NCI-H1694 treated with DMSO at 0.1 percent for 48 hours (cell line): ENCODE measurements around the gene CHST11.
A peak's percentile ranks its signal among the peaks of the same experiment; 100 is the strongest.

ENCODE experiments used
- DNase-seq: peaks from one replicate; lab custom pipeline; 2025; lab: John Stamatoyannopoulos, UW

CHST11 gene

DNA sequence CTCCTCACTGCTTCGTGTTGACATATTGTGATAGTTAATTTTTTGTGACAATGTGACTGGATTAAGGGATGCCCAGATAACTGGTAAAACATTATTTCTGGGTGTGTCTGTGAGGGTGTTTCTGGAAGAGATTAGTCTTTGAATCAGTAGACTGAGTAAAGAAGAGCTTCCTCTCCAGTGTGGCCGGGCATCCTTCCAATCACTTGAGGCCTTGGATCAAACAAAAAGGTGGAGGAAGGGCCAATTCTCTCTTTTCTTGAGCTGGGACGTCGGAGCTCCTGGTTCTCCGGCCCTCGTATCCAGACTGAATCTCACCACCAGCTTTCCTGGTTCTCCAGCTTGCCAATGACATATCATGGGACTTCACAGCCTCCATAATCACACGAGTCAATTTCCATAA is 240.4 kb downstream of the CHST11 start:
- DNase-seq = no peak

DNA sequence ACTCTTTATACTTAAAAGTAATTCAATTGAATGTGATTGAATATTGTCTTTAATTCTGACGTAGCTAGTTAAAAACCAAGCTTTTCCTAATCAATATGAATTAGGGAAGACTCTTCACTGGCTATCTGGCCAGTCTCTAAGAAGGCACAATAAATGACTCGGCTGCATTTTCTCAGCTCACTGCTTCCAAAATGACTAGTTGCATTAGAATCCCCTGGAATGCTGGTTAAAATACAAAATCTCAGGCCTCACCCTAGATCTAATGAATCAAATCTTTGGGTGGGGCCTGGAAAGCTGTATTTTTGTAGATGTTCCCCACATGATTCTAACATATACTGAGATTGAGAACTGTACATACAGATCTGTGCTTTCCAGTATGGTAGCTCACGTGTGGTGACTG is 242.1 kb downstream of the CHST11 start:
- no peak for DNase-seq

DNA sequence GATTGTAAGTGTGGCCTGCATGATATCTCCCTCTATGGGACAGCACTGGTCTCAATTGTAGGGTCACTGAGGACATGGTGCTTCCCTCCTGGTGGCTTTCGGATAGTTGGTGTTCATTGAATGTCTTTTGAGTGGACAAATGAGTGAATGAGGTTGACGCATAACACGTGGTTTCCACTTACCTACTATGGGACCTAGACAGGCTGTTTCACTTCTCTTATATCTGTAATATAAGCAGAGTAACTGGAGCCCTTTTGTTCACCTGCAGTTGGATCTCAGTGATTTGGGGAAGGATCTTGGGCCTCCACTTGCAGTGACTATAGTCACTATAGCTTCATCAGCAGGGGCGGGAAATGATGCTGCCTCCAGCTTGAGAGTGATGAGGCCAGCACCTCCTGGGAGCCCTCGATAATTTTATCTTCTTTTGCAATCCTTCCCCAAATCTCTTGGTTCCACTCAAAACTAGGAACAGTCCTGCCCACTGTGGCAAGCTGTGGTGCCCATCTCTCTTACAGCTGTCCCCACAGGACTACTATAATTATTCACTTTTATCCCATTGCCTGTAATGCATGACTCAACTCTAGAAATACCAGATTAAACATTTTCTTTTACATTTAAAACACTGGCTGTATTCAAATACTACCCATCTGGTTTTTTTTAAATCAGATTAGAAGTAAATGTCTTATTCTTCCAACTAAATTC is 242.9 kb downstream of the CHST11 start:
- no peak for DNase-seq

DNA sequence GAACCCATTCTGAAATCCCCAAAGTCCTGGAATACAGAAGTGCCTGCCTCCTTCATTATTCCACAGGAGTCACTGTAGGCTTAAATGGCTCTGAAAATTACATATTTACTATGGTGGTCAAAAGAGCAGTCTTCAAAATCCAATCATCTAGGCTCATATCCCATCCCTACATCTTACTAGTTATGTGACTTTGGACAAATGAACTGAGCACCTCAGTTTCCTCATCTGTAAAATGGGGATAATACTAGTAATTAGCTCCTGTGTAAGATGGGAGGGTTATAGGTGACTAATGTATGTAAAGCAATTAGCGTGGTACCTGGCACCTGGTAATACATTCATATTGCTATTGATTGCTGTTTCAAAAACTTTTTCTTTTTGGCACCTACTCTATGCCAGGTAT is 243.6 kb downstream of the CHST11 start:
- no peak for DNase-seq

DNA sequence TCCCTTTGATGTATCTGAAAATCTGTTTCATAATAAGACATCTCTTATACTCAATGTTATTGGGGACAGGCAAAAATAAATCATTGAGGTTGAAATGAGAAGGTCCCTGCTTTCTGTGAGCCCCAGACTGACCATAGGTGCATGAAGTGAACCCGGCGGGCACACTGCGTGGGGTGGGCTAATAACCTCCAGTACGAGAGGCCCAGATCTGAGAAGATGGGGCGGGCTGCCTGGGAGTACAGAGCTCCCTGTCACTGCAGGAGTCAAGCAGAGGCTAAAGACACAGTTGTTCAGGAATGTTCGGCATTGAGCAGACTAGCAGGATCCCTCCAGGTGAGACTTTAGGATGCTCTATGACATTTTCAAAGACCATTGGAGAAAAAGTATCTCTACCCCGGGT is 244.6 kb downstream of the CHST11 start:
- DNase-seq = no peak

DNA sequence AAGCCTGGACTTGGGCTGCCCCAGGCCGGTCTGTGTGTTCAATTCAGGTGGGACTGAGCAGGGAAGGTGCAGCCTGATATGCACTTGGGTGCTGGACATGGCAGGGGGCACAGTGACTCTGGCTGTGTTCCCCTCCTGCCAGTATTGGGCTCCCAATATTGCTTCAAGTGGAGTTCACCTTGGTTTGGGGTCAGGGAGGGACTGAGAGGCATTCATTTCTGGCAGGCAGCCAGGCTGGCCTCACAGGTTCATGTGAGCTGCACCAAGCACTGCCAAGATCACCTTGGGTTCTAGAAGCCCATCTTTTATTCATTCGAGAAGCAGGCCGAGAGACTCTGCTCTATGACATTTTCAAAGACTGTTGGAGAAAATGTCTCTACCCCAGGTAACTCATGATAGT is 245.0 kb downstream of the CHST11 start:
- no peak for DNase-seq

DNA sequence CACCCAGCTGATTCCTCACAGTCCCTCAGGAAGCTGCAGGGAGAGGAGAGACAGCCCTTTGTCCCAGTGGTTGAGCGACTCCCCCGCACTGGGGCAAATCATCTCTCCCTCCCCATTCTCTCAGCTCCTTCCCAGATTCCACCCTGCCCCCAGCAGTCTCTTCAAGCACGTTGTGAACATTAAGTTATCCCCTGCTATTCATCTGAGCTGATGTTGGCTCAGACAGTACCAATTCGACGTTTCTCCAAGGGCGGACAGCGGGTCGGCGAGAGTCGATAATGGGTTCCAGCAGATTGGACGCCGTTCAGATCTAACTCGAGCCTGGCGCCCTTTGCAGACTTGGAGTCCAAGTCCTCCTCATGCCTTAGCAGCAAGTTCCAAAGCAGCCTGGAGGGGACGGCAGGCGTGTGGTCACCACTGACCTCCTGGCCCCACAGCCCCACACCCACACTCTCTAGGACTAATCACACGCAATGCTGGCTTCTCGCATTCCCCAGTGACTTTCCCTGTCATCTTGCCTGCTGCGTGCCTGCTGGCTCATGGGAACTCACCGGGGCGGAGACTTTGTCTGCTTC is 245.9 kb downstream of the CHST11 start:
- no peak for DNase-seq

DNA sequence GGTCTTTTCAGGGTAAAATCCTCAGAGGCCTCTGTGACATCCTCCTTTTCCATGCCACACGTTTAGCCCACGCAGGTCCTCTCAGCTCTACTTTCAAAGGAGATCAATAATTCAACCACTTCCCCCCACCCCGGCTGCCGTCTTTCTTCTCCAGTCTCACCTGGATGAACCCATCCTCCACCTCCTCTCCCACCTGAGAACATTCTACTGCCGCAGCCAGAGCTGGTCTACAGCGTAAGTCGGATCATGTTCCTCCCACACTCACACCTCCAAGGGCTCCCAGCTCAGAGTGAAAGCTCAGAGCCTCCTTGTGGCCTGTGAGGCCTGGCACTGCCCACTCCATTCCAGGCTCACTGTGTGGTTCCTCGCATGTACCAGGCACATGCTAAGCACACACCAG is 246.6 kb downstream of the CHST11 start:
- DNase-seq = no peak

DNA sequence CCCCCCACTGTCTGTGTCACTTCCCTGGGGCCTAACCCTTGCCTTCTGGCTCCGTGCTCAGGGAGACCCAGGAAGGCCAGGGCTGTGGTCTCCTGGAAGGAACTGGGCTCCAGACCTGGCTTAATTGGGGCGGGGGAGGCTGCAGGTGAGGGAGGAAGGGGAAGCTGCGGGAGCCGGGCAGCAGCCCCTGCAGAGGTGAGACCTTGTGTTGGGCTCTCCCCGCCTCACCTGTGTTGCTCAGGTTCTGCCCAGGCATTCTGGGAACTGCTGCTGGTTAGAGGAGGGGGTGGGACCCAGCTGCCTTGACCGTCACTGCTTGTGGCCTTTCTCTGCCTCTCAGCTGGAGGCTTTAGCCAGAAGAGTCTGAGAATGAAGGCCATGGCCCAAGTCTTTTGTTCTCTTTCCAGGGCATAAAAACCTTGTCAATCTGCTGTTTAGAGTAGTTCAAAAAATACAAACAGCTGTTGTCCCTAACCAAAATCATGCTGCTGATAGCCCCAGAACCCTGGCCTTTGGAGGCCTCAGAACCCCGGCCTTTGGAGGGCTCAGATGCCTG is 247.6 kb downstream of the CHST11 start:
- DNase-seq = no peak

DNA sequence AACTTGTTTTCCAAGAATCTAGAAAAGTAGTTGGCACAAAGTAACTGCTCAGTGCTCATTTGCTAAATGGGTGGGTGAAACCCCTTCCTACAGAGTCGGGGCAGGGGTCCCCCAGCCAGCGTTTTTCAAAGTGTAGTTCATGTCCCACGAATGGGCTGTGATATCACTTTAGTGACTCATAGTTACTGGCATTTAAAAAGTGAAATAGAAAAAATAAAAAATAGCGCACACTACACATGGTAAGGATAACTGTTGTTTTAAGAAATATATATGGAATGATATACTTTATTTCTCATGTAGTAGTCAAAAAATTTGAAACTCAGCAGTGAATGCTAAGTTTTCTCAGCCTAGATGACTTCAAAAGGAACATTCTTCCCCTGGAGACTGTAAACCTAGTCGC is 250.4 kb downstream of the CHST11 start:
- no peak for DNase-seq

DNA sequence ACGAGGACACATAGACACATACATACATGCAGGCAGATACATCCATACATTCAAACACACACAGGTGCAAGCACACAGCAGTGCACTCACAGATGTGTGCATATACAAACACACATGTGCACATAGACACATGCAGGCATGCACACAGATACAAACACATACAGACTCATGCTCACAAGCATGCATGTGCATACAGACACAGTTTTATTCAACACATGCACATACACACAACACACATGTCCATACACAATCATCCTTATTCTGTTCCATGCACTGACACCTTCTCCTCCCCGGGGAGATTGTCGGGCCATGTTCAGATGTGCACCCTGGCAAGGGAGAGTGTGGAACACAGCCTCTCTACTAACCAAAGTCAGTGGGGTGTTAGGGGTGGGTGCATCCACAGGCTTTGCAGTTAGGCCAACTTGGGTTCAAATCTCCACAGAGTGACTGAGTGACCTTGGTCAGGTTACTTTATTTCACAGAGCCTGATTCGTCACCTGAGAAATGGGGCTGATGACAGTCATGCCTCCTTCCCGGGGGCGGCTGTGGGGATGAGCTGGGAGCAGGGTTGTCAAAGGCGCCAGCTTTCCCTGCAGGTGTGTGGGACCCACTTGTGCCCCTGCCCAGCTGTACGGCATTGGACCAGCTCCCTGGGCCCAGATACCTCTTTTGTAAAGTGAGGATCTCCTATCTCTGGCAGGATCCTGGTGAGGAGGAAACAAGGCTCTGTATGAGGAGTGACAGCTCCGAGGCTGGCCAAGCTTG is 251.2 kb downstream of the CHST11 start:
- no peak for DNase-seq

DNA sequence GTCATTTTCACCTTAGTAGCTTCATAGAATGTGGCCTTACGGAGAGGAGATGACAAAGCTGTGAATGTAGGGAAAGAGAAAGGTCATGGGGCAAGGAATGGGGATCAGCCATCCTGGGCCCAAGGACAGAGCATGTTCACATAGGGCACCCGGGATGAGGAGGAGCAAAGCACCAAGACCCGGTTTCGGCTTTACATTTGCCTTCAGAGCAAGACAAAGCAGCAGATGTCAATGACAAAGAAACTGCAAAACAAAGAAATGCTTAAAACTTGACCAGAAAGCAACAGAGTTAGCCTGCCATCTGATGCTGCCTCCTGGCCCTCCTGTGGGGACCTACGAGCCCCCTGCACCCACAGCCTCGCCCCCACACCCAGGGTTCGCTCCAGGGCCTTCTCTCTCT is 252.1 kb downstream of the CHST11 start:
- no peak for DNase-seq

DNA sequence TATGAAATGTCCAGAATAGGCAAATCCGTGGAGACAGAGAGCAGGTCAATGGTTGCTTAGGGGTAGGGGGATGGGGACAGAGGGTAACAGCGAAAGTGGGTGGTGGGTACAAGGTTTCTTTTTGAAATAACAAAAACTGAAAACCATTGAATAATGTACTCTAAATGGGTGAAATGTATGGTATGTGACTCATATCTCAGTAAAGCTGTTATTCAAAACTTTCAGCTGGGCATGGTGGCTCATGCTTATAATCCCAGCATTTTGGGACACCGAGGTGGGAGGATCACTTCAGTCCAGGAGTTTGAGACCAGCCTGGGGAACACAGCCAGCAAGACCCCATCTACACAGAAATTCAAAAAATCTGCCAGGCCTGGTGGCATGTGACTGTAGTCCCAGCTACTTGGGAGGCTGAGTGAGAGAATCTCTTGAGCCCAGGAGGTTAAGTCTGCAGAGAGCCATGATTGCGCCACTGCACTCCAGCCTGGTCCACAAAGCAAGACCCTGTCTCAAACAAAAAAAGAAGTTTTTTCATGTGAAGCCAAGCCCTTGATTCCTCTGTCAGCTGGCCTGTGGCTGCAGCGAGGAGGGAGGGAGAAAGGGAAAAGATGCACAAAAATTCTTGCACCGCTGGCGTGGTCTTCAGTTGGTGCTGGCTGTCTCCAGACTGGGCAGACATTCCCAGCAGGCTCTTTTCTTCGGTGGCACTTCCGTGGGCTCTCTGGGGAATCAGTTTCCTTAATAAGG is 253.1 kb downstream of the CHST11 start:
- no peak for DNase-seq

DNA sequence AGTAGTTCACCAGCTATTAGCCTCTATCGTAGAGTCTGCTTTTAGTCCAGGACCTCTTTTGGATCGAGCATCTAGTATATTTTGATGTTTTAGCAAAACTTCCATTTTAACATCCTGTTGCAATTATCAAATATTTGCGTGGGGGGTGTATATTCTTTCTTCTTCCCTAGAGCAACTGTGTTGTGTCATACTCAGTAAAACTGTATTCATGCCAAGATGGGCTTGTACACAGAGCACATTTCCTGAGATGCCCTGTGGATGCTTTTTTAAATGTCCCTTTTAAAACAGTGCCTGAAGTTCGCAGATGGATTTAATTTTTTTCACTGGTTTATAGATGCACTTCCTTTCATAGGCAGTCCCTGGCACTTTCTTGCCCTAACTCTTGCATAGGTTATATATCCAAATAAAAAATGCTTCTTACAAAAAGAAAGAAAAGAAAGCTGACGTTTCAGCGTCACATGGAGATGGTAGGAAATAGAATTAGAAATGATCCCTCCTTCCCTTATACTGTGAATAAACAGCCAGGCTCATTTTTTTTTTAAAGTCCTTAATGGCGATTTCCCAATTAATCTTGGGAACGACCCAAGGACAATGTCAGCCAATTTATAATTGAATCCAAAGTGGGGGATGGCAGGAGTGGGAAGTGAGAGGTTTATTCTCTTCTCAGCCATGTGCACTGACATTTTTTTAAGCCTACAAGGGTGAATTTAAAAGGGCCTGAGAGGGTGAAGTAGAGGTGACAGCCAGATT is 254.4 kb downstream of the CHST11 start:
- no peak for DNase-seq

DNA sequence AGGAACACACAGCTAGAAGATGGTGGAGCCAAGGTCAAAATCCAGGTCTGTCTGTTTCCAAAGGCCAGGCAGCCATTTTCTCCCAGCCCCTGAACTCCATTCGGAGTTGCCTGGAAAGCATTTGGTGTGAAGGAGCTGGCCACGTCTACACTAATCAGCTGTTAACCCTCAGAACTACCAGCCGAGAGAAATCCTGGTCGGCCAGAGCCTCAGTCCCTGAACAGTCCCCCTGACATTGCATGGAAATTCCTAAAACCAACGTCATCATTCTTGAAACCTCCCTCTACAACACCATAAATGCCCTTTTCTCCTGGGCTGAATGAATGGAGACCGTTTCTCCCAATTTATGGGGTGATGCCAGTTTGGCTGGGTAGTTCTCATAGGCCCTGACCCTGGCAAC is 255.7 kb downstream of the CHST11 start:
- no peak for DNase-seq

DNA sequence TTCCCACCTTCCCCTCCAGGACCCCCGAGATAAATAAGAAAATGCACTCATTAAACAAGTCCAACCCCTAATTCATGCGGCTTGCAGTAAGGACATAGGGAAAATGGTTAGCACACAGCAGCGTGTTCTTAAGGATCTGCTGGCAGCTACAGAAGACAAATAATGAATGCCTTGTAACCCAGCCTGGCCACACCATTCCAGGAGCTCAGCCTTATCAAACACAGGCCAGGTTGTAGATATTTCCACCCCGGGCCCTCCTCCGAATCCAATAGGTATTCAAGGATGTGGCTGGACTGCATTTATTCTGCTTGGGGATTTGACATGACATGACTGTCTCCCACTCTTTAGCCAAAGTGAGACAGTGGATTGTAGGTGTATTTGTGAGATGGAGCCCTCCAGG is 256.2 kb downstream of the CHST11 start:
- no peak for DNase-seq

DNA sequence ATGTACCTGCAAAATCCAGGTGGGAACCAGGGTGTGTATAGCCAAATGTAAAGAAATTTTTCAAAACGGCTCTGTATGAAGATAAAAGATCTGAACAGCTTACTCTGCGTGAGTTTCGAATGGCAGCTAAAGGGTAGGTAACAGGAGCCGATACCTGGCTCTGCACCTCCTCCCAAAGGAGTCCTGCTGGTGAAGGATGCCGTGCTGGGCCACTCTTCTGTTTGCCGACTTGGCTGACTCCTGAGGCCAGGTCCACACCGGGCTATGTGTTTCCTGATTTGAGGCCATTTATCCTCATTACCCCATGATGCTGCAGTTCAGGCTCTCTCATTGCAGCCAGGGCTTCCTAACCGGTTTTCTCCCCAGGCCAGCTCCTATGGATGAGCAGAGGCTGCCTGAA is 256.7 kb downstream of the CHST11 start:
- DNase-seq = no peak

DNA sequence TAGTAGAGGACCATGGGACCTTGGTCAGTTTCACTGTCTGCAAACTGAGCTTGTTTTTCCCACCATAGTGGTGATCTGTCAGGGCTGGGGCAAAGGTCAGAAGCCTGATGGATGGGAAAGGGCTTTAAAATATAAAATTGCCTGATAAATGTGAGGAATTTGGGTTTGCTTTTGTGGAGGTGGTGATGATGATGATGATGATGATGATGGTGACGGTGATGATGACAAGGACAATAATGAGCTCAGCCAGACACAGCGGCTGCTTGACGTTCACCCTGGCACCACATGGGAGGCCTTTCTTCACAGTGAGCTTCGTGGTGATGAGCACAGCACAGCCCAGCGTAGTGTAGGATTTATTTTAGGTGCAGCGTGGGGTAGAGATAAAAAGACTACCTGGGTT is 257.6 kb downstream of the CHST11 start:
- DNase-seq = no peak

DNA sequence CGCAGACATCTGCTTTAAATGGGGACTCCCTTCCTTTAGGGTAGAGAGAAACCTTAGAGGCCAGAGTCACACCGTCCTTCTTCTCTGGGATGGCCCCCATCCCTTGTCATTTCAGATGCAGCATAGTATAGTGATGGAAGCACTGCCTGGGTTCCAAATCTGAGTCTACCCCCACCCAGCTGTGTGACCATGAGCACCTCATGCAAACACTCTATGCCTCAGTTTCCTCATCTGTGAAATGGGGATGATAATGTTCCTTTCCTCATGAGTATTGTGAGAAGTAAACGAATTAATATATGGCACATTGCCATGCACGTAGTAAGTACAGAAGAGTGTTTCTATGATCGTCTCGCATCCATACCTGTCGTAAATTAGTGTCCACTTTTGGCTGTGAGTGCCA is 259.4 kb downstream of the CHST11 start:
- DNase-seq = no peak

DNA sequence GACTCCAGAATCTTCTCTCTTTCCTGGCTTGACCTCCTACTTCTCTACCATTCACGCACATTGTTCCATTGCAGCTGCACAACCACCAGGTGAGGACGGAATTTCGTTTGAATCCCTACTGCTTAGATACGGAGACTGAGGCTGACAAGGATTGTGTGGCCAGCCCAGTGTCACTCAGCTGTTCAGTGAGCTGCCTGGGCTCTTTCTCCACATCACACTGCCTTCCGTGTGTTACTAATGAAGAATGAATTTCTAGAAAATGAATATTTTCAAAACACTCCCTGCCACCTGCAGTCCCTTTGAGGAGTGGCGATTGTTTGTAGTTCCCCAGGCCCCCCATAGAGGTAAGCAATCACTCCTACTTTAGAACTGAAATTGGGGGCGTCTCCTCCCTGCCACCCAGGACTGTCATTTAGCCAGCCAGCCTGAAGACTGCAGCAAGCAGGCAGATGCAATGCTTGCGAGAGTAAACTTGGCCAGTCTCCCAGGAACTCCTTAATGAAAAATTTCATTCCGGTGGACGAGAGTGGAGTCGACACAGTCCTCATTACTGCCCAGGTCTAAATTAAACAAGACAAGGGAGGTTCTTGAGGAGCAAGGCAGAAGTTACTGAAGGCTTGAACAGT is 261.7 kb downstream of the CHST11 start:
- peak; percentile 30 for DNase-seq

DNA sequence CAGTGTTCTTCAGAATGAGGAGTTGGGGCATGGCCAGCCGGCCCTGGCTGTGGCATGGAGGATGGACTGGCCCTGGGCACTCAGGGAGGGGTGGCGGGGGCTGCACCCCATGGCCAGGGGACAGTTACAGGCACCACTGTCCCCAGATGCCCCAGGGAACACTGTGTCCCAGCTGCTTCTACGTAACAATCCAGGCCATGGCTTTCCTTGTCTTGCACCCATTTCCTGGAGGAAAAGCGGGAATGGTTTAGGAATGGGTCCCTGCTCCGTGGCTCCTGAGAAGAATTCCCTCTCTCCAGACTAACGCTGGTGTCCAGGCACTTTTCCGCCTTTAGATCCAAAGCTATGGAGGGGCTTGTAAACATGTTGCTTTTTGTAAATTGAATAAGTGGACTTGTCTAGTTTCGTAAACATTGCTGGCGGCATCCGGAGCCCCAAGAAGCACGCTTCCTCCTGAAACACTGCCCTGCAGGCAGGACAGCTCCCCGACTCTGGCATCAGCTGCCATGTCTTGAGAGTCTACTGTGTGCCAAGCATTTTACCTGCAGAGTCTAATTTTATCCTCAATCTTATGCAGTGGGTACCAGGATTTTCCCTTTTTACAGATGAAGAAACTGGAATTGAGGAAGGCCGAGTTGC is 263.1 kb downstream of the CHST11 start:
- no peak for DNase-seq
